GM23338 (cell line): ENCODE results near the gene ARHGEF28. TPM values are rescaled to one million over a fixed set of nuclear protein-coding genes. Genes with fewer than 3 reads are reported as not detected.

Source experiments
- ATAC-seq: fragments of 200-7000 bp; cut with Tn5 transposase; 3 replicates; pipeline ENCODE4 v1.9.1; 2020
- DNase-seq: peaks from one replicate; pipeline ENCODE4 v3.0.0-alpha.2; 2015; ENCODE audit warnings: low spot score
- H2AFZ ChIP-seq: fragments of 200-600 bp; sonication (generic); 2 replicates; pipeline ENCODE4 v1.8.0; 2016; ENCODE audit warnings: antibody characterized with exemption, mild to moderate bottlenecking, moderate library complexity
- H3F3A ChIP-seq: fragments of 200-600 bp; sonication (generic); replicated peaks from 2 replicates; pipeline ENCODE4 v1.8.0; 2017; ENCODE audit warnings: antibody characterized with exemption, mixed run types, low read depth
- H3K27ac ChIP-seq: fragments of 200-600 bp; sonication (generic); 2 replicates; pipeline ENCODE4 v1.6.1; 2016; ENCODE audit warnings: low read depth
- H3K27me3 ChIP-seq: fragments of 200-600 bp; sonication (generic); 2 replicates; pipeline ENCODE4 v1.8.0; 2016; ENCODE audit warnings: mild to moderate bottlenecking, mixed run types, moderate library complexity; ENCODE audit not compliant: insufficient read depth
- H3K36me3 ChIP-seq: fragments of 200-600 bp; sonication (generic); 2 replicates; pipeline ENCODE4 v1.8.0; 2016; ENCODE audit warnings: mild to moderate bottlenecking; ENCODE audit not compliant: insufficient read depth
- H3K4me1 ChIP-seq: fragments of 200-600 bp; sonication (generic); 2 replicates; pipeline ENCODE4 v1.8.0; 2016; ENCODE audit warnings: mild to moderate bottlenecking, moderate library complexity; ENCODE audit not compliant: insufficient read depth
- H3K4me2 ChIP-seq: fragments of 200-600 bp; sonication (generic); 2 replicates; pipeline ENCODE4 v1.7.1; 2017; ENCODE audit warnings: mixed run types
- H3K4me3 ChIP-seq: fragments of 200-600 bp; sonication (generic); 2 replicates; pipeline ENCODE4 v1.6.1; 2016; ENCODE audit warnings: mixed run types
- H3K79me2 ChIP-seq: fragments of 200-600 bp; sonication (generic); replicated peaks from 2 replicates; pipeline ENCODE4 v1.8.0; 2017; ENCODE audit warnings: mild to moderate bottlenecking; ENCODE audit not compliant: insufficient read depth
- H3K9me2 ChIP-seq: fragments of 200-600 bp; sonication (generic); 2 replicates; pipeline ENCODE4 v1.8.0; 2017; ENCODE audit not compliant: insufficient read depth
- H4K20me1 ChIP-seq: fragments of 200-600 bp; sonication (generic); replicated peaks from 2 replicates; pipeline ENCODE4 v1.8.0; 2017; ENCODE audit warnings: mild to moderate bottlenecking; ENCODE audit not compliant: insufficient read depth
- H3K27ac Mint-ChIP-seq: 2 replicates; pipeline ENCODE4 v1.8.0; 2020; ENCODE audit warnings: inconsistent platforms, mild to moderate bottlenecking, moderate library complexity, mixed read lengths
- H3K27me3 Mint-ChIP-seq: 3 replicates; pipeline ENCODE4 v1.8.0; 2022; ENCODE audit warnings: low read depth, mild to moderate bottlenecking, moderate library complexity, mixed read lengths, inconsistent platforms; ENCODE audit not compliant: insufficient read depth, poor library complexity
- H3K36me3 Mint-ChIP-seq: 3 replicates; pipeline ENCODE4 v1.8.0; 2021; ENCODE audit warnings: low read depth, mild to moderate bottlenecking, inconsistent platforms, moderate library complexity, mixed read lengths
- H3K4me1 Mint-ChIP-seq: 3 replicates; pipeline ENCODE4 v1.8.0; 2020; ENCODE audit warnings: mild to moderate bottlenecking, inconsistent platforms, mixed read lengths
- H3K4me3 Mint-ChIP-seq: 3 replicates; pipeline ENCODE4 v1.8.0; 2021; ENCODE audit warnings: moderate library complexity, mild to moderate bottlenecking, inconsistent platforms, mixed read lengths
- H3K9me3 Mint-ChIP-seq: 3 replicates; pipeline ENCODE4 v1.8.0; 2020; ENCODE audit warnings: moderate library complexity, mild to moderate bottlenecking, inconsistent platforms, mixed read lengths
- CREB1 ChIP-seq: fragments of 250-450 bp; sonication (Bioruptor Pico); IDR thresholded peaks from 2 replicates; pipeline ENCODE4 v1.5.0; 2020; ENCODE audit warnings: low read depth, mild to moderate bottlenecking, moderate library complexity
- ETS1 ChIP-seq: IDR thresholded peaks from 2 replicates; pipeline ENCODE4 v1.6.1; 2016; ENCODE audit warnings: antibody characterized with exemption
- EZH2 ChIP-seq: fragments of 200-600 bp; sonication (generic); IDR thresholded peaks from one replicate; pipeline ENCODE4 v1.8.0; 2017; ENCODE audit warnings: antibody characterized with exemption, mild to moderate bottlenecking, low read depth; ENCODE audit not compliant: unreplicated experiment
- EZH2phosphoT487 ChIP-seq: fragments of 200-600 bp; sonication (generic); IDR thresholded peaks from one replicate; pipeline ENCODE4 v1.8.1; 2018; ENCODE audit warnings: antibody characterized with exemption; ENCODE audit not compliant: unreplicated experiment
- JUNB ChIP-seq: IDR thresholded peaks from one replicate; pipeline ENCODE4 v1.6.1; 2016; ENCODE audit warnings: antibody characterized with exemption; ENCODE audit not compliant: unreplicated experiment
- NANOG ChIP-seq: IDR thresholded peaks from 2 replicates; pipeline ENCODE4 v1.6.1; 2016; ENCODE audit warnings: antibody characterized with exemption, borderline replicate concordance
- POLR2AphosphoS5 ChIP-seq: IDR thresholded peaks from 2 replicates; pipeline ENCODE4 v1.6.1; 2016; ENCODE audit warnings: antibody characterized with exemption, low read depth
- STAT1 ChIP-seq: IDR thresholded peaks from one replicate; pipeline ENCODE4 v1.6.1; 2016; ENCODE audit warnings: antibody characterized with exemption; ENCODE audit not compliant: unreplicated experiment
- ZNF114 ChIP-seq: fragments of 250-450 bp; sonication (Bioruptor Pico); IDR thresholded peaks from 2 replicates; pipeline ENCODE4 v1.5.0; 2020; ENCODE audit warnings: mild to moderate bottlenecking, moderate library complexity
- ZNF331 ChIP-seq: fragments of 250-450 bp; sonication (Bioruptor Pico); IDR thresholded peaks from 2 replicates; pipeline ENCODE4 v1.5.0; 2020; ENCODE audit warnings: low read depth, mild to moderate bottlenecking, moderate library complexity
- ZNF462 ChIP-seq: fragments of 250-450 bp; sonication (Bioruptor Pico); IDR thresholded peaks from 2 replicates; pipeline ENCODE4 v1.5.0; 2020; ENCODE audit warnings: mild to moderate bottlenecking, moderate library complexity
- polyA plus RNA-seq: library from polyadenylated mRNA; unstranded; fragments of >200 nt; fragmentation: Nextera tagmentation; extraction: Ambion mirVana; gene quantifications from 2 replicates; pipeline ENCODE4 v1.2.1, GENCODE V29; 2016
- total RNA-seq: library from RNA; depleted of rRNA; stranded (reverse); fragments of >200 nt; shearing (Covaris generic); gene quantifications from 2 replicates; pipeline ENCODE4 v1.2.3, GENCODE V29; 2014
- TF ChIP-seq, protein P1 (sequence below), 2 experiments: fragments of 200-600 bp in 1 of 2; sonication (generic) in 1 of 2; conservative IDR thresholded peaks; 2 replicates each; pipeline versions ENCODE4 v1.5.1 to v1.6.1; 2016 to 2017; ENCODE audit warnings: antibody characterized with exemption in 2 of 2, low read depth in 2 of 2, mild to moderate bottlenecking in 2 of 2, moderate library complexity in 1 of 2
- TF ChIP-seq, protein P2 (sequence below): IDR thresholded peaks from one replicate; pipeline ENCODE4 v1.6.1; 2018; ENCODE audit warnings: antibody characterized with exemption; ENCODE audit not compliant: unreplicated experiment

ARHGEF28 gene
- total and polyA plus RNA-seq, 2 experiments from 2014 or later, result 0.39 to 1.0 TPM

GRCh38 chr5:73664796-73665195, 38.8 kb downstream of the ARHGEF28 start:
- no peaks in the 10 kb centered on the region for H4K20me1 ChIP-seq
- no peaks in the 10 kb centered on the region for H3K79me2 ChIP-seq
- peaks cover 3% of the 10 kb centered on the region; the same call in 1 of the 3 replicates for H3K4me1 Mint-ChIP-seq
- H3K36me3 ChIP-seq, result no peaks in the 10 kb centered on the region
- peaks cover 12% of the 10 kb centered on the region for H3K9me2 ChIP-seq
- no peak for ATAC-seq
- H3K27me3 Mint-ChIP-seq, result peaks cover 2% of the 10 kb centered on the region
- no peak overlapping the region for H3K4me3 Mint-ChIP-seq
- no peaks in the 10 kb centered on the region for H3F3A ChIP-seq
- no peak overlapping the region for H3K4me3 ChIP-seq
- H3K27me3 ChIP-seq, result no peaks in the 10 kb centered on the region
- no peaks in the 10 kb centered on the region for H3K4me1 ChIP-seq
- no peak overlapping the region for H2AFZ ChIP-seq
- no peak overlapping the region for H3K27ac ChIP-seq
- DNase-seq, result no peak
- no peak overlapping the region for H3K4me2 ChIP-seq
- TF ChIP-seq EZH2 (no peak), ETS1 (no peak), ZNF114 (CRISPR knock-in tag) (no peak), ZNF462 (CRISPR knock-in tag) (no peak), ZNF331 (CRISPR knock-in tag) (no peak), CREB1 (CRISPR knock-in tag) (no peak), POLR2AphosphoS5 (no peak), NANOG (no peak), STAT1 (no peak), JUNB (no peak), EZH2phosphoT487 (no peak)
- TF ChIP-seq, protein P1, sequence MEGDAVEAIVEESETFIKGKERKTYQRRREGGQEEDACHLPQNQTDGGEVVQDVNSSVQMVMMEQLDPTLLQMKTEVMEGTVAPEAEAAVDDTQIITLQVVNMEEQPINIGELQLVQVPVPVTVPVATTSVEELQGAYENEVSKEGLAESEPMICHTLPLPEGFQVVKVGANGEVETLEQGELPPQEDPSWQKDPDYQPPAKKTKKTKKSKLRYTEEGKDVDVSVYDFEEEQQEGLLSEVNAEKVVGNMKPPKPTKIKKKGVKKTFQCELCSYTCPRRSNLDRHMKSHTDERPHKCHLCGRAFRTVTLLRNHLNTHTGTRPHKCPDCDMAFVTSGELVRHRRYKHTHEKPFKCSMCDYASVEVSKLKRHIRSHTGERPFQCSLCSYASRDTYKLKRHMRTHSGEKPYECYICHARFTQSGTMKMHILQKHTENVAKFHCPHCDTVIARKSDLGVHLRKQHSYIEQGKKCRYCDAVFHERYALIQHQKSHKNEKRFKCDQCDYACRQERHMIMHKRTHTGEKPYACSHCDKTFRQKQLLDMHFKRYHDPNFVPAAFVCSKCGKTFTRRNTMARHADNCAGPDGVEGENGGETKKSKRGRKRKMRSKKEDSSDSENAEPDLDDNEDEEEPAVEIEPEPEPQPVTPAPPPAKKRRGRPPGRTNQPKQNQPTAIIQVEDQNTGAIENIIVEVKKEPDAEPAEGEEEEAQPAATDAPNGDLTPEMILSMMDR (conservative IDR thresholded peaks at IDR 0.05; ENCODE audit: low read depth in 2 of 2), result no peak
- TF ChIP-seq, protein P2, sequence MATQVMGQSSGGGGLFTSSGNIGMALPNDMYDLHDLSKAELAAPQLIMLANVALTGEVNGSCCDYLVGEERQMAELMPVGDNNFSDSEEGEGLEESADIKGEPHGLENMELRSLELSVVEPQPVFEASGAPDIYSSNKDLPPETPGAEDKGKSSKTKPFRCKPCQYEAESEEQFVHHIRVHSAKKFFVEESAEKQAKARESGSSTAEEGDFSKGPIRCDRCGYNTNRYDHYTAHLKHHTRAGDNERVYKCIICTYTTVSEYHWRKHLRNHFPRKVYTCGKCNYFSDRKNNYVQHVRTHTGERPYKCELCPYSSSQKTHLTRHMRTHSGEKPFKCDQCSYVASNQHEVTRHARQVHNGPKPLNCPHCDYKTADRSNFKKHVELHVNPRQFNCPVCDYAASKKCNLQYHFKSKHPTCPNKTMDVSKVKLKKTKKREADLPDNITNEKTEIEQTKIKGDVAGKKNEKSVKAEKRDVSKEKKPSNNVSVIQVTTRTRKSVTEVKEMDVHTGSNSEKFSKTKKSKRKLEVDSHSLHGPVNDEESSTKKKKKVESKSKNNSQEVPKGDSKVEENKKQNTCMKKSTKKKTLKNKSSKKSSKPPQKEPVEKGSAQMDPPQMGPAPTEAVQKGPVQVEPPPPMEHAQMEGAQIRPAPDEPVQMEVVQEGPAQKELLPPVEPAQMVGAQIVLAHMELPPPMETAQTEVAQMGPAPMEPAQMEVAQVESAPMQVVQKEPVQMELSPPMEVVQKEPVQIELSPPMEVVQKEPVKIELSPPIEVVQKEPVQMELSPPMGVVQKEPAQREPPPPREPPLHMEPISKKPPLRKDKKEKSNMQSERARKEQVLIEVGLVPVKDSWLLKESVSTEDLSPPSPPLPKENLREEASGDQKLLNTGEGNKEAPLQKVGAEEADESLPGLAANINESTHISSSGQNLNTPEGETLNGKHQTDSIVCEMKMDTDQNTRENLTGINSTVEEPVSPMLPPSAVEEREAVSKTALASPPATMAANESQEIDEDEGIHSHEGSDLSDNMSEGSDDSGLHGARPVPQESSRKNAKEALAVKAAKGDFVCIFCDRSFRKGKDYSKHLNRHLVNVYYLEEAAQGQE, result no peak
- H3K9me3 Mint-ChIP-seq, result no peaks in the 10 kb centered on the region
- H3K36me3 Mint-ChIP-seq, result no peaks in the 10 kb centered on the region
- H3K27ac Mint-ChIP-seq, result no peak overlapping the region
